Measurements from ENCODE around the gene ESAM.
A peak's percentile ranks its signal among the peaks of the same experiment; 100 is the strongest.

The ESAM gene

GRCh38 chr11:124732230-124732629 is 29.9 kb downstream of the ESAM start:
- DNase-seq, result no peak
- no peak for ATAC-seq

GRCh38 chr11:124729571-124729970 is 32.5 kb downstream of the ESAM start:
- ATAC-seq (no peak), DNase-seq (no peak)

- no peak for DNase-seq
- ATAC-seq, result no peak
Measured at GRCh38 chr11:124728134-124728533, 34.0 kb downstream of the ESAM start.

GRCh38 chr11:124727474-124727873 is 34.6 kb downstream of the ESAM start:
- DNase-seq, result no peak
- ATAC-seq, result no peak

GRCh38 chr11:124725719-124726105 is 36.4 kb downstream of the ESAM start:
- ATAC-seq (no peak), DNase-seq (no peak)

GRCh38 chr11:124724979-124725718 is 36.9 kb downstream of the ESAM start:
- DNase-seq, result no peak

GRCh38 chr11:124722176-124722575 is 39.9 kb downstream of the ESAM start:
- no peak for DNase-seq
- no peak for ATAC-seq

More at GRCh38 chr11:124724979-124725718, 36.9 kb downstream of the ESAM start:
- ATAC-seq, result no peak

GRCh38 chr11:124719534-124719933 is 42.6 kb downstream of the ESAM start:
- no peak for ATAC-seq
- no peak for DNase-seq

- DNase-seq (no peak), ATAC-seq (no peak)
Measured at GRCh38 chr11:124718801-124719200, 43.3 kb downstream of the ESAM start.

GRCh38 chr11:124717786-124718651 is 44.1 kb downstream of the ESAM start:
- peak; percentile 15 for DNase-seq
- peak; percentile 67 for ATAC-seq

GRCh38 chr11:124717421-124717785 is 44.7 kb downstream of the ESAM start:
- DNase-seq (no peak), ATAC-seq (no peak)

GRCh38 chr11:124716591-124716990 is 45.5 kb downstream of the ESAM start:
- DNase-seq, result no peak
- no peak for ATAC-seq

GRCh38 chr11:124712392-124712791 is 49.7 kb downstream of the ESAM start:
- ATAC-seq (no peak), DNase-seq (no peak)

- ATAC-seq (no peak), DNase-seq (no peak)
Measured at GRCh38 chr11:124707829-124708228, 54.3 kb downstream of the ESAM start.
